Stomach (tissue), 9 donors: ENCODE data around the gene CLEC16A. TPM values are rescaled to one million over a fixed set of nuclear protein-coding genes. Genes with fewer than 3 reads are reported as not detected.

Experiments
- DNase-seq, 2 donors: peaks; one replicate each; pipeline versions ENCODE4 v3.0.0 to v3.0.0-alpha.2; 2013 to 2019
- H3K27ac ChIP-seq, 5 donors: fragments of 200-600 bp in 4 of 5; sonication (generic) in 4 of 5; one replicate each; pipeline ENCODE4 v1.5.1; 2013 to 2019; ENCODE audit warnings: mild to moderate bottlenecking in 1 of 5, moderate library complexity in 1 of 5
- H3K27me3 ChIP-seq, 3 donors: fragments of 200-600 bp; sonication (generic); one replicate each; pipeline ENCODE4 v1.5.1; 2017 to 2019; ENCODE audit warnings: mixed run types in 1 of 3
- H3K36me3 ChIP-seq, 4 donors: fragments of 200-600 bp; sonication (generic); 1 replicate in 3 of 4; 2 replicates in 1 of 4; pipeline ENCODE4 v1.5.1; 2016 to 2019
- H3K4me1 ChIP-seq, 4 donors: fragments of 200-600 bp; sonication (generic); one replicate each; pipeline ENCODE4 v1.5.1; 2016 to 2019
- H3K4me3 ChIP-seq, 4 donors: fragments of 200-600 bp; sonication (generic) in 3 of 4; one replicate each; pipeline ENCODE4 v1.5.1; 2016 to 2019; ENCODE audit warnings: mild to moderate bottlenecking in 1 of 4
- H3K9me3 ChIP-seq, 4 donors: fragments of 200-600 bp; sonication (generic); one replicate each; pipeline ENCODE4 v1.5.1; 2016 to 2019
- CTCF ChIP-seq, 7 experiments: fragments of 450-650 bp in 4 of 7; fragments of 200-600 bp in 3 of 7; sonication (generic) in 3 of 7; IDR thresholded peaks; one replicate each; pipeline ENCODE4 v1.5.1; 2016 to 2019; ENCODE audit warnings: antibody characterized with exemption in 7 of 7, control low read depth in 2 of 7, mild to moderate bottlenecking in 1 of 7
- EP300 ChIP-seq: sonication (generic); formaldehyde crosslinking; IDR thresholded peaks from one replicate; pipeline ENCODE4 v1.6.1; 2017; ENCODE audit warnings: antibody characterized with exemption
- POLR2A ChIP-seq, 4 donors: fragments of 450-650 bp; IDR thresholded peaks; one replicate each; pipeline ENCODE4 v1.6.1; 2016; ENCODE audit warnings: antibody characterized with exemption in 4 of 4, control low read depth in 2 of 4, mild to moderate bottlenecking in 1 of 4, moderate library complexity in 1 of 4
- POLR2AphosphoS5 ChIP-seq, 3 donors: sonication (generic); formaldehyde crosslinking; IDR thresholded peaks; one replicate each; pipeline ENCODE4 v1.6.1; 2016; ENCODE audit warnings: antibody characterized with exemption in 3 of 3
- WGBS, 5 donors: extraction: QIAGEN DNeasy Blood & Tissue Kit in 3 of 5; methylation state at CpG; one replicate each; pipeline versions ENCODE4 v1.1.5 to v1.1.7; 2013 to 2018; 5-methylcytosine and 5-hydroxymethylcytosine counted together
- intact Hi-C: fragments of 100-400 bp; cut with DNase I; formaldehyde crosslinking; loops from one replicate; pipeline ENCODE4 v1.15.1; 2023; ENCODE audit warnings: low total_unique reads
- polyA plus RNA-seq, 3 donors: library from polyadenylated mRNA; stranded (reverse); fragments of 200-250 nt; gene quantifications; one replicate each; pipeline ENCODE4 v1.2.3, GENCODE V29; 2013
- total RNA-seq, 5 donors: library from RNA; depleted of rRNA; stranded (reverse); fragments of >200 nt; gene quantifications; one replicate each; pipeline versions ENCODE4 v1.1.0 to v1.2.3, GENCODE V29; 2014 to 2016
- donor health status: healthy with polysubstance abuse.
- donor health status: Bipolar disorder and iron deficiency.
- donor health status: healthy.

Gene CLEC16A
- total and polyA plus RNA-seq, 8 donors = 5.8 to 176 (median 21.8) TPM

GRCh38 chr16:11074131-11074530 lies 129.8 kb downstream of the CLEC16A start:
- intact Hi-C loops = no loop called here
- no peak for TF ChIP-seq POLR2AphosphoS5 (IDR thresholded peaks at IDR 0.05)
- Histone ChIP-seq H3K27me3 (no peaks in the 10 kb centered on the region), H3K4me3 (no peak overlapping the region), H3K27ac (no peak overlapping the region), H3K4me1 (peaks cover 7 to 32% (median 18%) of the 10 kb centered on the region in 4 donors), H3K9me3 (no peaks in the 10 kb centered on the region), H3K36me3 (peaks cover 0 to 26% (median 15%) of the 10 kb centered on the region in 4 donors)
- DNase-seq = no peak

- Histone ChIP-seq H3K4me3 (no peak overlapping the region), H3K27me3 (no peaks in the 10 kb centered on the region), H3K4me1 (peaks cover 17 to 42% (median 27%) of the 10 kb centered on the region in 4 donors), H3K9me3 (no peaks in the 10 kb centered on the region), H3K27ac (no peak overlapping the region), H3K36me3 (peaks cover 0 to 25% (median 15%) of the 10 kb centered on the region in 4 donors)
- intact Hi-C loops = no loop called here
- WGBS, 5 donors = 83 to 100% (median 89%) methylated on average over 4 of the region's 4 CpGs
- no peak for TF ChIP-seq CTCF (IDR thresholded peaks at IDR 0.05)
- TF ChIP-seq EP300 = no peak
- no peak for TF ChIP-seq POLR2AphosphoS5 (IDR thresholded peaks at IDR 0.05)
- no peak for TF ChIP-seq POLR2A (IDR thresholded peaks at IDR 0.05)
- no peak for DNase-seq
Measured at GRCh38 chr16:11075163-11075562, 130.8 kb downstream of the CLEC16A start.

GRCh38 chr16:11076259-11077018 lies 132.1 kb downstream of the CLEC16A start:
- peak overlapping the region in 2 of 5 donors; percentile 75 to 79 for H3K27ac ChIP-seq
- intact Hi-C loops = no loop called here
- H3K9me3 ChIP-seq = no peaks in the 10 kb centered on the region
- H3K4me3 ChIP-seq = no peak overlapping the region
- WGBS, 5 donors = 75 to 85% (median 81%) methylated on average over 11 to 13 of the region's 13 CpGs
- H3K36me3 ChIP-seq = peaks cover 0 to 25% (median 12%) of the 10 kb centered on the region in 4 donors
- peaks cover 19 to 54% (median 34%) of the 10 kb centered on the region in 4 donors for H3K4me1 ChIP-seq
- DNase-seq = peak in 1 of 2 donors; percentile 42
- TF ChIP-seq POLR2A (IDR thresholded peaks at IDR 0.05) (no peak), CTCF (IDR thresholded peaks at IDR 0.05) (no peak), POLR2AphosphoS5 (IDR thresholded peaks at IDR 0.05) (no peak), EP300 (no peak)
- H3K27me3 ChIP-seq = no peaks in the 10 kb centered on the region

- Histone ChIP-seq H3K27ac (peak overlapping the region in 3 of 5 donors; percentile 68 to 79 (median 75)), H3K4me1 (peaks cover 19 to 49% (median 34%) of the 10 kb centered on the region in 4 donors), H3K27me3 (no peaks in the 10 kb centered on the region), H3K9me3 (no peaks in the 10 kb centered on the region), H3K36me3 (peaks cover 0 to 18% (median 2%) of the 10 kb centered on the region in 4 donors), H3K4me3 (no peak overlapping the region)
- peak in 1 of 2 donors; percentile 84 for DNase-seq
- intact Hi-C loops = no loop called here
- WGBS, 5 donors = 83 to 90% (median 88%) methylated on average over 5 of the region's 5 CpGs
- TF ChIP-seq POLR2AphosphoS5 (IDR thresholded peaks at IDR 0.05) = peak; percentile 47 to 82 (median 65)
- no peak for TF ChIP-seq CTCF (IDR thresholded peaks at IDR 0.05)
Measured at GRCh38 chr16:11078812-11079459, 134.6 kb downstream of the CLEC16A start.
